Measurements from ENCODE around the gene PDE1C.
"Not testable (repeated sequence)": the region's sequence is repeated elsewhere in the genome, so short reads cannot be mapped to it uniquely, and the experiment has no call there.

Gene PDE1C

DNA sequence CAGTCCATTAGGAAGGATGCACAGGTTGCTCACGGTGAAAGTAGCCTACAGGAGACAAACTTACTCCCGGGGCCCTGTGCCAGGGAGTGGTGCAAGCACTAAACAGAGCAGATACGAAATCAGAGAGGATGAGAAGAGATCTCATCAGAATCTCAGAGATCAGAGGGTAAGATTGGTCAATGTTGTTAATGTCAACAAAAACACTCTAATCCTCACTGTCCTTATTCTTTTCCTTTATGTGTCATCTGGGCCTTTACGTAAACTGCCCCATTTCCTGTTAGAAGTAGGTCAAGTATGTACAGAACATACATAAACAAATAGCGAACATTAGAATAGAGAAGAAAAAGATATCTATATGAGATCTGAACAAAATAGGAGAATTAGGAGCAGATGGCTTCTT is 220.1 kb downstream of the PDE1C start:
- H3K4me1 ChIP-seq (ENCODE audit: low read length): no peaks in the 10 kb centered on the region
- no peaks in the 10 kb centered on the region for H3K79me2 ChIP-seq (ENCODE audit: low read length)
- no peaks in the 10 kb centered on the region for H4K20me1 ChIP-seq (ENCODE audit: insufficient read depth, low read length)
- TF ChIP-seq, protein P1, sequence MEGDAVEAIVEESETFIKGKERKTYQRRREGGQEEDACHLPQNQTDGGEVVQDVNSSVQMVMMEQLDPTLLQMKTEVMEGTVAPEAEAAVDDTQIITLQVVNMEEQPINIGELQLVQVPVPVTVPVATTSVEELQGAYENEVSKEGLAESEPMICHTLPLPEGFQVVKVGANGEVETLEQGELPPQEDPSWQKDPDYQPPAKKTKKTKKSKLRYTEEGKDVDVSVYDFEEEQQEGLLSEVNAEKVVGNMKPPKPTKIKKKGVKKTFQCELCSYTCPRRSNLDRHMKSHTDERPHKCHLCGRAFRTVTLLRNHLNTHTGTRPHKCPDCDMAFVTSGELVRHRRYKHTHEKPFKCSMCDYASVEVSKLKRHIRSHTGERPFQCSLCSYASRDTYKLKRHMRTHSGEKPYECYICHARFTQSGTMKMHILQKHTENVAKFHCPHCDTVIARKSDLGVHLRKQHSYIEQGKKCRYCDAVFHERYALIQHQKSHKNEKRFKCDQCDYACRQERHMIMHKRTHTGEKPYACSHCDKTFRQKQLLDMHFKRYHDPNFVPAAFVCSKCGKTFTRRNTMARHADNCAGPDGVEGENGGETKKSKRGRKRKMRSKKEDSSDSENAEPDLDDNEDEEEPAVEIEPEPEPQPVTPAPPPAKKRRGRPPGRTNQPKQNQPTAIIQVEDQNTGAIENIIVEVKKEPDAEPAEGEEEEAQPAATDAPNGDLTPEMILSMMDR (IDR thresholded peaks at IDR 0.05; ENCODE audit: low read depth, low read length): no peak
- TF ChIP-seq EZH2phosphoT487 (IDR thresholded peaks at IDR 0.05; ENCODE audit: low read depth): no peak
- no peaks in the 10 kb centered on the region for H3K36me3 ChIP-seq (replicated peaks; ENCODE audit: low read depth, low read length)
- H2AFZ ChIP-seq (ENCODE audit: low read depth, low read length): no peak overlapping the region
- no peak overlapping the region for H3K4me3 ChIP-seq (ENCODE audit: low read length)
- H3K27ac ChIP-seq (ENCODE audit: low read length): no peak overlapping the region
- H3K4me2 ChIP-seq (ENCODE audit: low read length): no peak overlapping the region
- no peaks in the 10 kb centered on the region for H3K27me3 ChIP-seq (ENCODE audit: low read depth, low read length)
- H3K9ac ChIP-seq (ENCODE audit: low read length): no peak overlapping the region
- H3K9me3 ChIP-seq (ENCODE audit: insufficient read depth, low read length): no peaks in the 10 kb centered on the region

DNA sequence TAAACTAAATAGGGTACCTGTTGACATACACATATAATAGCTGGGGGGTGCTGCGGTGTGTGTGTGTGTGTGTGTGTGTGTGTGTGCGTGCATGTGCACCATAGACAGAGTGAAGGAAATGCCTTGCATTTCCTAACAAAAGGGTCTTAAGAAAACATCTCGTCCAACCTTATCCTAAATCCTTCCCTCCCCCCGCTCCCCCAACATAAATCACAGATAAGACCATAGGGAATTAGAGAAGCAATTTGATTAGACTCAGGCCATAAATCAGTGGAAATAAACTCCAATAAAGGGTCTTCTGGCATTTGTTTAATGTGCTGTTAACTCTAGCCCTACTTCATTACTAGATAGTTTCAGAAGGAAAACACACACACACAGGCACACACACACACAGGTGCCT is 234.7 kb downstream of the PDE1C start:
- H2AFZ ChIP-seq (ENCODE audit: low read depth, low read length): no peak overlapping the region

DNA sequence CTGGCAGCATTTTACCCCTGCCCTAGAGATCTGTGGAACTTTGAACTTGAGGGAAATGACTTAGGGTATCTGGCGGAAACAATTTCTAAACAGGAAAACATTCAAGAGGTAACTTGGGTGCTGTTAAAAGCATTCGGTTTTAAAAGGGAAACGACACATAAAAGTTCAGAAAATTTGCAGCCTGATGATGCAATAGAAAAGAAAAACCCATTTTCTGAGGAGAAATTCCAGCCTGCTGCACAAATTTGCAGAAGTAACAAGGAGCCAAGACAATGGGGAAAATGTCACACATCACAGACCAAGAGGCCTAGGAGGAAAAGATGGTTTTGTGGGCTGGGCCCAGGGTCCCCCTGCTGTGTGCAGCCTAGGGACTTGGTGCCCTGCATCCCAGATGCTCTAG is 236.6 kb downstream of the PDE1C start:
- not testable (repeated sequence) for H3K36me3 ChIP-seq (replicated peaks; ENCODE audit: low read depth, low read length); H3K9me3 ChIP-seq (ENCODE audit: insufficient read depth, low read length); H4K20me1 ChIP-seq (ENCODE audit: insufficient read depth, low read length); H3K4me3 ChIP-seq (ENCODE audit: low read length); H3K79me2 ChIP-seq (ENCODE audit: low read length); H3K9ac ChIP-seq (ENCODE audit: low read length); H3K27ac ChIP-seq (ENCODE audit: low read length); H2AFZ ChIP-seq (ENCODE audit: low read depth, low read length); H3K4me2 ChIP-seq (ENCODE audit: low read length); H3K27me3 ChIP-seq (ENCODE audit: low read depth, low read length); H3K4me1 ChIP-seq (ENCODE audit: low read length)

More for the DNA sequence above, 234.7 kb downstream of the PDE1C start:
- no peaks in the 10 kb centered on the region for H3K9me3 ChIP-seq (ENCODE audit: insufficient read depth, low read length)
- no peak overlapping the region for H3K4me3 ChIP-seq (ENCODE audit: low read length)
- H3K27ac ChIP-seq (ENCODE audit: low read length): no peak overlapping the region
- H3K4me1 ChIP-seq (ENCODE audit: low read length): no peaks in the 10 kb centered on the region
- no peaks in the 10 kb centered on the region for H4K20me1 ChIP-seq (ENCODE audit: insufficient read depth, low read length)
- H3K36me3 ChIP-seq (replicated peaks; ENCODE audit: low read depth, low read length): no peaks in the 10 kb centered on the region
- H3K79me2 ChIP-seq (ENCODE audit: low read length): no peaks in the 10 kb centered on the region
- no peak overlapping the region for H3K9ac ChIP-seq (ENCODE audit: low read length)
- H3K27me3 ChIP-seq (ENCODE audit: low read depth, low read length): no peaks in the 10 kb centered on the region
- no peak overlapping the region for H3K4me2 ChIP-seq (ENCODE audit: low read length)
- TF ChIP-seq, protein P1 (IDR thresholded peaks at IDR 0.05; ENCODE audit: low read depth, low read length): no peak
- no peak for TF ChIP-seq EZH2phosphoT487 (IDR thresholded peaks at IDR 0.05; ENCODE audit: low read depth)

DNA sequence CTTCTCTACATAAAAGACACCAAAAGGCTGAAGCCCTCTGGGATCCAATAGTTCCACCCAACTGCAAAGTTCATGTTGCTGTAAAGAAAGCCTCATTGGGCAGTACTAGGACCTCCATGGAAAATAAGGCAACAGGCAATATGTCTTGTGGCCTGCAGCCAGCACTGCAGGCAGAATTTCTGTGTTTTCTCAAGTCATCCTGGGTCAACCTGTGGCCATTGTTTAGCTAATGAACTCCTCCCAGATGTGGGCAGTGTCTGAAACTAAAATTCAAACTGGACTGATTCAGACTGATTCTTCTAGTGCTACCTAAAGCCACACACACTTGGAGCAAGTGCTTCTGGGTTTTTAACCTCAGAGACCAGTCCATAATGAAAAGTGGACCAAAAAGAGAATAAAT is 241.7 kb downstream of the PDE1C start:
- TF ChIP-seq, protein P1 (IDR thresholded peaks at IDR 0.05; ENCODE audit: low read depth, low read length): no peak
- no peak for TF ChIP-seq EZH2phosphoT487 (IDR thresholded peaks at IDR 0.05; ENCODE audit: low read depth)

DNA sequence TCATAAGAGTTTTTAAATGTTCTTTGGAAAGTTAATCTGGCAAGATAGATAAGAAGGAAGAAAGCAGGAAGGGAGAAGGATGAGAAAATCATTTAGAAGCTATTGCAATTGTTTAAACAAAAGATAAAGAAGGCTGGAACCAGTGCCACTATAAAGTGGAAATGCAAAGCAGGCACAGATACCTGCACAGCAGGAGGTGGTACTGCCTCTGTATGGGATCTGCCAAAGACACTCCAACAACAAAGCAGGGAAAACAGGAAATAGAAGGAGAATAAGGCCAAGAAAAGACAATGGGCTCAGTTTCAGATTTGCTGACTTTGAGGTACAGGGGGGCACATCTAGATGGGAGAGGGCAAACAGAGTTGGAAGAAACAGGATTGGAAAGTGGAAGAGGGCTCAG is 244.6 kb downstream of the PDE1C start:
- no peaks in the 10 kb centered on the region for H3K27me3 ChIP-seq (ENCODE audit: low read depth, low read length)
- no peak overlapping the region for H3K4me3 ChIP-seq (ENCODE audit: low read length)
- H4K20me1 ChIP-seq (ENCODE audit: insufficient read depth, low read length): no peaks in the 10 kb centered on the region
- no peak overlapping the region for H3K9ac ChIP-seq (ENCODE audit: low read length)
- H3K79me2 ChIP-seq (ENCODE audit: low read length): no peaks in the 10 kb centered on the region
- H3K36me3 ChIP-seq (replicated peaks; ENCODE audit: low read depth, low read length): no peaks in the 10 kb centered on the region
- no peak overlapping the region for H3K27ac ChIP-seq (ENCODE audit: low read length)
- no peak overlapping the region for H2AFZ ChIP-seq (ENCODE audit: low read depth, low read length)
- H3K4me1 ChIP-seq (ENCODE audit: low read length): no peaks in the 10 kb centered on the region
- H3K9me3 ChIP-seq (ENCODE audit: insufficient read depth, low read length): no peaks in the 10 kb centered on the region
- TF ChIP-seq EZH2phosphoT487 (IDR thresholded peaks at IDR 0.05; ENCODE audit: low read depth): no peak
- TF ChIP-seq, protein P1 (IDR thresholded peaks at IDR 0.05; ENCODE audit: low read depth, low read length): no peak
- no peak overlapping the region for H3K4me2 ChIP-seq (ENCODE audit: low read length)

More for the DNA sequence above, 241.7 kb downstream of the PDE1C start:
- Histone ChIP-seq H3K9ac (ENCODE audit: low read length) (no peak overlapping the region), H3K4me3 (ENCODE audit: low read length) (no peak overlapping the region), H4K20me1 (ENCODE audit: insufficient read depth, low read length) (no peaks in the 10 kb centered on the region), H3K27ac (ENCODE audit: low read length) (no peak overlapping the region), H3K4me1 (ENCODE audit: low read length) (no peaks in the 10 kb centered on the region), H3K9me3 (ENCODE audit: insufficient read depth, low read length) (no peaks in the 10 kb centered on the region), H3K4me2 (ENCODE audit: low read length) (no peak overlapping the region), H3K79me2 (ENCODE audit: low read length) (no peaks in the 10 kb centered on the region), H3K36me3 (replicated peaks; ENCODE audit: low read depth, low read length) (no peaks in the 10 kb centered on the region), H2AFZ (ENCODE audit: low read depth, low read length) (no peak overlapping the region), H3K27me3 (ENCODE audit: low read depth, low read length) (no peaks in the 10 kb centered on the region)

Measured in OCI-LY3 (cell line).